Caco-2 (cell line): Measurements from ENCODE around the gene CDK5RAP1. TPM values are rescaled to one million over a fixed set of nuclear protein-coding genes. Genes with fewer than 3 reads are reported as not detected.

Experiments used
- BruUV-seq: library from RNA; stranded (reverse); fragments of 400-500 nt; replicated peaks from 2 replicates; lab custom pipeline; 2021; lab: Mats Ljungman, UMichigan
- CTCF ChIA-PET: fragments of 300-600 bp; sonication (Branson Sonifier 250); formaldehyde crosslinking; loops from one replicate; lab custom pipeline; 2022; ENCODE audit warnings: antibody characterized with exemption; lab: Charles Lee
- POLR2A ChIA-PET: fragments of 300-600 bp; sonication (Branson Sonifier 250); formaldehyde crosslinking; loops from one replicate; lab custom pipeline; 2022; ENCODE audit warnings: antibody characterized with exemption; lab: Charles Lee
- DNase-seq, 2 experiments: peaks; one replicate each; pipeline versions ENCODE4 v3.0.0 to v3.0.0-alpha.2; 2020 to 2022
- H3K27me3 ChIP-seq: replicated peaks from 2 replicates; pipeline ENCODE4 v1.6.0; 2011; ENCODE audit warnings: low read length; ENCODE audit not compliant: control insufficient read depth, insufficient read depth
- H3K36me3 ChIP-seq: 2 replicates; pipeline ENCODE4 v1.5.1; 2011; ENCODE audit warnings: low read length; ENCODE audit not compliant: control insufficient read depth, insufficient read depth
- H3K4me1 ChIP-seq: fragments of 250-450 bp; sonication (Bioruptor Pico); 2 replicates; pipeline ENCODE4 v1.5.1; 2020; ENCODE audit warnings: mild to moderate bottlenecking
- H3K4me3 ChIP-seq: 2 replicates; pipeline ENCODE4 v1.5.1; 2011; ENCODE audit warnings: low read depth, mild to moderate bottlenecking, control low read depth, low read length
- H3K9me3 ChIP-seq: fragments of 250-450 bp; sonication (Bioruptor Pico); 2 replicates; pipeline ENCODE4 v1.5.1; 2020; ENCODE audit warnings: mild to moderate bottlenecking, moderate library complexity
- H3K27ac Mint-ChIP-seq: one replicate; pipeline ENCODE4 v1.8.0; 2022; ENCODE audit warnings: mixed read lengths; ENCODE audit not compliant: unreplicated experiment
- H3K27me3 Mint-ChIP-seq: one replicate; pipeline ENCODE4 v1.8.0; 2022; ENCODE audit warnings: mixed read lengths; ENCODE audit not compliant: insufficient read depth, unreplicated experiment
- H3K36me3 Mint-ChIP-seq: one replicate; pipeline ENCODE4 v1.8.0; 2022; ENCODE audit warnings: mild to moderate bottlenecking, mixed read lengths; ENCODE audit not compliant: insufficient read depth, unreplicated experiment
- H3K4me1 Mint-ChIP-seq: one replicate; pipeline ENCODE4 v1.8.0; 2022; ENCODE audit warnings: low read depth, mixed read lengths; ENCODE audit not compliant: unreplicated experiment
- H3K4me3 Mint-ChIP-seq: one replicate; pipeline ENCODE4 v1.8.0; 2022; ENCODE audit warnings: mild to moderate bottlenecking, moderate library complexity, mixed read lengths; ENCODE audit not compliant: unreplicated experiment
- H3K9me3 Mint-ChIP-seq: one replicate; pipeline ENCODE4 v1.8.0; 2022; ENCODE audit warnings: mixed read lengths; ENCODE audit not compliant: unreplicated experiment
- CTCF ChIP-seq, 2 experiments: fragments of 200-600 bp in 1 of 2; IDR thresholded peaks; 1 replicate in 1 of 2; 2 replicates in 1 of 2; pipeline versions ENCODE4 v1.5.1 to v1.8.0; 2011 to 2022; ENCODE audit warnings: antibody characterized with exemption in 1 of 2, control low read depth in 1 of 2, inconsistent platforms in 1 of 2, low read depth in 1 of 2, low read length in 1 of 2, mild to moderate bottlenecking in 1 of 2, moderate library complexity in 1 of 2; ENCODE audit not compliant: insufficient read depth in 1 of 2, severe bottlenecking in 1 of 2, unreplicated experiment in 1 of 2
- intact Hi-C: fragments of 100-400 bp; cut with micrococcal nuclease; formaldehyde crosslinking; loops from one replicate; pipeline ENCODE4 v1.10.0; 2022; ENCODE audit not compliant: unreplicated experiment
- total RNA-seq: library from RNA; stranded (reverse); gene quantifications from 2 replicates; pipeline ENCODE4 v1.2.3, GENCODE V29; 2022

The CDK5RAP1 gene
- total RNA-seq, 1 experiment from 2014 or later = 116 TPM

GRCh38 chr20:33408313-33408712 lies 7.0 kb upstream of the CDK5RAP1 start:
- Mint-ChIP-seq H3K36me3 (peaks cover 10% of the 10 kb centered on the region), H3K27ac (no peak overlapping the region), H3K27me3 (no peaks in the 10 kb centered on the region), H3K4me3 (no peak overlapping the region), H3K4me1 (no peaks in the 10 kb centered on the region), H3K9me3 (no peaks in the 10 kb centered on the region)
- DNase-seq = no peak
- Histone ChIP-seq H3K36me3 (no peaks in the 10 kb centered on the region), H3K4me3 (no peak overlapping the region), H3K4me1 (no peaks in the 10 kb centered on the region), H3K9me3 (no peaks in the 10 kb centered on the region), H3K27me3 (no peaks in the 10 kb centered on the region)
- POLR2A ChIA-PET = no interaction called here
- BruUV-seq = no TSS peak
- intact Hi-C loops = no loop called here
- no peak for TF ChIP-seq CTCF (IDR thresholded peaks at IDR 0.05; ENCODE audit: insufficient read depth in 1 of 2, low read depth in 1 of 2, low read length in 1 of 2, severe bottlenecking in 1 of 2, unreplicated experiment in 1 of 2)
- CTCF ChIA-PET = no interaction called here

- H3K36me3 ChIP-seq = no peaks in the 10 kb centered on the region
- H3K27me3 ChIP-seq = no peaks in the 10 kb centered on the region
- Mint-ChIP-seq H3K9me3 (no peaks in the 10 kb centered on the region), H3K36me3 (peaks cover 10% of the 10 kb centered on the region), H3K27ac (no peak overlapping the region), H3K27me3 (no peaks in the 10 kb centered on the region), H3K4me3 (no peak overlapping the region), H3K4me1 (no peaks in the 10 kb centered on the region)
- H3K9me3 ChIP-seq = no peaks in the 10 kb centered on the region
- ChIA-PET CTCF (no interaction called here), POLR2A (interaction anchor here (0.6 kb wide), 1 partner anchor 14 kb away, joined by 5 read pairs; no protein-coding TSS in a partner anchor)
- DNase-seq = no peak
- no TSS peak for BruUV-seq
- H3K4me1 ChIP-seq = no peaks in the 10 kb centered on the region
- intact Hi-C loops = no loop called here
- TF ChIP-seq CTCF (IDR thresholded peaks at IDR 0.05; ENCODE audit: insufficient read depth in 1 of 2, low read depth in 1 of 2, low read length in 1 of 2, severe bottlenecking in 1 of 2, unreplicated experiment in 1 of 2) = no peak
- no peak overlapping the region for H3K4me3 ChIP-seq
These were observed 6.5 kb upstream of the CDK5RAP1 start for GRCh38 chr20:33407796-33408195.

- Histone ChIP-seq H3K4me3 (no peak overlapping the region), H3K27me3 (no peaks in the 10 kb centered on the region), H3K36me3 (no peaks in the 10 kb centered on the region), H3K4me1 (peaks cover 2% of the 10 kb centered on the region), H3K9me3 (no peaks in the 10 kb centered on the region)
- H3K36me3 Mint-ChIP-seq = peaks cover 10% of the 10 kb centered on the region
- ChIA-PET CTCF (no interaction called here), POLR2A (no interaction called here)
- H3K27me3 Mint-ChIP-seq = no peaks in the 10 kb centered on the region
- no peak for TF ChIP-seq CTCF (IDR thresholded peaks at IDR 0.05; ENCODE audit: insufficient read depth in 1 of 2, low read depth in 1 of 2, low read length in 1 of 2, severe bottlenecking in 1 of 2, unreplicated experiment in 1 of 2)
- DNase-seq = no peak
- intact Hi-C loops = no loop called here
- BruUV-seq = no TSS peak
- no peaks in the 10 kb centered on the region for H3K9me3 Mint-ChIP-seq
- H3K4me1 Mint-ChIP-seq = peaks cover 4% of the 10 kb centered on the region
- H3K4me3 Mint-ChIP-seq = no peak overlapping the region
- H3K27ac Mint-ChIP-seq = no peak overlapping the region
These were observed 5.9 kb upstream of the CDK5RAP1 start for GRCh38 chr20:33407251-33407650.
